MM.1S (cell line): Measurements from ENCODE around the gene LRWD1.
A peak's percentile ranks its signal among the peaks of the same experiment; 100 is the strongest.

ENCODE experiments used
- DNase-seq: peaks from one replicate; pipeline ENCODE4 v3.0.0-alpha.2; 2015
- H2AFZ ChIP-seq: fragments of 300-600 bp; sonication (generic); 2 replicates; pipeline ENCODE4 v1.6.0; 2016; ENCODE audit warnings: antibody characterized with exemption, low read length
- H3F3A ChIP-seq: fragments of 300-600 bp; sonication (generic); 2 replicates; pipeline ENCODE4 v1.6.1; 2016; ENCODE audit warnings: mild to moderate bottlenecking, antibody characterized with exemption, low read length, moderate library complexity, mixed read lengths; ENCODE audit not compliant: insufficient read depth
- H3K27ac ChIP-seq: fragments of 300-600 bp; sonication (generic); 2 replicates; pipeline ENCODE4 v1.5.1; 2016; ENCODE audit warnings: mild to moderate bottlenecking, low read length
- H3K27me3 ChIP-seq: fragments of 300-600 bp; sonication (generic); replicated peaks from 2 replicates; pipeline ENCODE4 v1.6.0; 2016; ENCODE audit warnings: low read length; ENCODE audit not compliant: insufficient read depth
- H3K36me3 ChIP-seq: fragments of 300-600 bp; sonication (generic); replicated peaks from 2 replicates; pipeline ENCODE4 v1.6.1; 2016; ENCODE audit warnings: mild to moderate bottlenecking, low read length, mixed read lengths; ENCODE audit not compliant: insufficient read depth
- H3K4me1 ChIP-seq: fragments of 300-600 bp; sonication (generic); 2 replicates; pipeline ENCODE4 v1.6.1; 2016; ENCODE audit warnings: low read length, mixed read lengths
- H3K4me2 ChIP-seq: fragments of 300-600 bp; sonication (generic); 2 replicates; pipeline ENCODE4 v1.6.0; 2016; ENCODE audit warnings: low read depth, low read length
- H3K4me3 ChIP-seq: fragments of 300-600 bp; sonication (generic); 2 replicates; pipeline ENCODE4 v1.5.1; 2016; ENCODE audit warnings: low read length, mixed read lengths
- H3K79me2 ChIP-seq: fragments of 300-600 bp; sonication (generic); 2 replicates; pipeline ENCODE4 v1.6.1; 2016; ENCODE audit warnings: mixed run types, low read length, mixed read lengths
- H3K9ac ChIP-seq: fragments of 300-600 bp; sonication (generic); 2 replicates; pipeline ENCODE4 v1.6.1; 2016; ENCODE audit warnings: low read length, mixed read lengths
- H3K9me2 ChIP-seq: fragments of 300-600 bp; sonication (generic); replicated peaks from 2 replicates; pipeline ENCODE4 v1.6.1; 2016; ENCODE audit warnings: mild to moderate bottlenecking, low read length, mixed read lengths; ENCODE audit not compliant: insufficient read depth
- H3K9me3 ChIP-seq: fragments of 300-600 bp; sonication (generic); replicated peaks from 2 replicates; pipeline ENCODE4 v1.6.1; 2016; ENCODE audit warnings: mild to moderate bottlenecking, low read length, mixed read lengths; ENCODE audit not compliant: insufficient read depth
- H4K20me1 ChIP-seq: fragments of 300-600 bp; sonication (generic); 2 replicates; pipeline ENCODE4 v1.6.1; 2016; ENCODE audit warnings: mild to moderate bottlenecking, low read length, moderate library complexity, mixed read lengths; ENCODE audit not compliant: insufficient read depth
- CTCF ChIP-seq: fragments of 300-600 bp; sonication (generic); IDR thresholded peaks from 2 replicates; pipeline ENCODE4 v1.5.1; 2016; ENCODE audit warnings: antibody characterized with exemption, low read length, mixed read lengths
- EZH2 ChIP-seq: fragments of 300-600 bp; sonication (generic); optimal IDR thresholded peaks from 2 replicates; pipeline ENCODE3; 2017; ENCODE audit warnings: low read depth, mild to moderate bottlenecking, antibody characterized with exemption, low read length, mixed read lengths
- EZH2phosphoT487 ChIP-seq: fragments of 300-600 bp; sonication (generic); IDR thresholded peaks from 2 replicates; pipeline ENCODE4 v1.6.1; 2018; ENCODE audit warnings: antibody characterized with exemption, low read length

The LRWD1 gene

GRCh38 chr7:102426268-102427018, 38.3 kb upstream of the LRWD1 start:
- Histone ChIP-seq H4K20me1 (no peaks in the 10 kb centered on the region), H2AFZ (no peak overlapping the region), H3K27me3 (no peaks in the 10 kb centered on the region), H3K9me3 (no peaks in the 10 kb centered on the region), H3K4me2 (peak overlapping the region; percentile 84), H3K9me2 (no peaks in the 10 kb centered on the region), H3K79me2 (peaks cover 27% of the 10 kb centered on the region), H3K4me1 (peaks cover 67% of the 10 kb centered on the region), H3K27ac (peak overlapping the region; percentile 98), H3K9ac (peak overlapping the region; percentile 93), H3K36me3 (no peaks in the 10 kb centered on the region; the same call in 1 of the 2 replicates), H3K4me3 (peak overlapping the region; percentile 49), H3F3A (peaks cover 46% of the 10 kb centered on the region)
- peak; percentile 95 for DNase-seq
- TF ChIP-seq CTCF (no peak), EZH2phosphoT487 (no peak), EZH2 (no peak)

- Histone ChIP-seq H3K9me2 (no peaks in the 10 kb centered on the region), H3K4me3 (peak overlapping the region; percentile 49), H3F3A (peaks cover 52% of the 10 kb centered on the region), H3K9me3 (no peaks in the 10 kb centered on the region), H3K4me2 (peak overlapping the region; percentile 84), H3K4me1 (peaks cover 73% of the 10 kb centered on the region), H3K27me3 (no peaks in the 10 kb centered on the region), H3K79me2 (peaks cover 27% of the 10 kb centered on the region), H3K9ac (peak overlapping the region; percentile 93), H2AFZ (no peak overlapping the region), H3K36me3 (no peaks in the 10 kb centered on the region), H3K27ac (peak overlapping the region; percentile 98), H4K20me1 (no peaks in the 10 kb centered on the region)
- TF ChIP-seq EZH2phosphoT487 (no peak), CTCF (no peak), EZH2 (no peak)
- no peak for DNase-seq
Measured at GRCh38 chr7:102427019-102427405, 37.8 kb upstream of the LRWD1 start.

GRCh38 chr7:102429141-102429899, 35.5 kb upstream of the LRWD1 start:
- Histone ChIP-seq H3K4me2 (no peak overlapping the region), H3F3A (peaks cover 46% of the 10 kb centered on the region), H2AFZ (no peak overlapping the region), H3K79me2 (peaks cover 36% of the 10 kb centered on the region), H4K20me1 (no peaks in the 10 kb centered on the region), H3K4me3 (no peak overlapping the region), H3K27ac (no peak overlapping the region), H3K4me1 (peaks cover 70% of the 10 kb centered on the region), H3K27me3 (no peaks in the 10 kb centered on the region), H3K36me3 (no peaks in the 10 kb centered on the region), H3K9me2 (no peaks in the 10 kb centered on the region), H3K9me3 (no peaks in the 10 kb centered on the region), H3K9ac (no peak overlapping the region)
- DNase-seq: no peak
- no peak for TF ChIP-seq EZH2phosphoT487
- no peak for TF ChIP-seq CTCF
- TF ChIP-seq EZH2: no peak
